ENCODE results near the gene NDP.

NDP gene

DNA sequence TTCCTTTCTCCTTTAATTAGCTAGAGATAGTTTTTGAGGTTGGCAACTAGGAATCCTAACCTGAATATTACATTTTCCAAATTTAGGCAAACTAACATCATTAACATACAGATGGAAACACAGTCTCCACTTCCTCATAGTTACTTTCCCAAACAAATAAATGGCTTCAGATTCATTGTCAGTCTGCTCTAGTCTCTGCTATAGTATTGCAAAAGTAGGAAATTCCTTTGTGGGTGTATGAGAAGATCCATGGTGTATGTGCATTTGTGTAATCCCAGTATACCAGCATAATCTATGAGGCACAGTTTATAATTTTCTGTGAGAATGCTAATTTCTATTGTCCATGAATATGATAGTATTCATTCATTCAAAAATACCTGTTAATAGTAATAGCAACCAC lies 3.0 kb upstream of the NDP start:
- Histone ChIP-seq H3K79me2 (ENCODE audit: low read length) (no peaks in the 10 kb centered on the region), H3K27me3 (ENCODE audit: low read depth, low read length) (no peaks in the 10 kb centered on the region), H3K27ac (ENCODE audit: low read length) (no peak overlapping the region), H3K9me3 (ENCODE audit: insufficient read depth, low read length) (no peaks in the 10 kb centered on the region), H3K4me2 (ENCODE audit: low read length) (no peak overlapping the region), H3K9ac (ENCODE audit: low read length) (no peak overlapping the region), H4K20me1 (ENCODE audit: insufficient read depth, low read length) (no peaks in the 10 kb centered on the region), H3K4me1 (ENCODE audit: low read length) (no peaks in the 10 kb centered on the region), H3K4me3 (ENCODE audit: low read length) (no peak overlapping the region), H3K36me3 (replicated peaks; ENCODE audit: low read depth, low read length) (no peaks in the 10 kb centered on the region), H2AFZ (ENCODE audit: low read depth, low read length) (no peak overlapping the region)
- TF ChIP-seq EZH2phosphoT487 (IDR thresholded peaks at IDR 0.05; ENCODE audit: low read depth) (no peak), CTCF (IDR thresholded peaks at IDR 0.05; ENCODE audit: low read depth, low read length) (no peak)

GRCh38 chrX:43975796-43976195 lies 2.6 kb upstream of the NDP start:
- Histone ChIP-seq H3K9ac (ENCODE audit: low read length) (no peak overlapping the region), H3K79me2 (ENCODE audit: low read length) (no peaks in the 10 kb centered on the region), H3K27me3 (ENCODE audit: low read depth, low read length) (no peaks in the 10 kb centered on the region), H3K4me2 (ENCODE audit: low read length) (no peak overlapping the region), H3K4me1 (ENCODE audit: low read length) (no peaks in the 10 kb centered on the region), H3K4me3 (ENCODE audit: low read length) (no peak overlapping the region), H3K27ac (ENCODE audit: low read length) (no peak overlapping the region), H3K36me3 (replicated peaks; ENCODE audit: low read depth, low read length) (no peaks in the 10 kb centered on the region), H2AFZ (ENCODE audit: low read depth, low read length) (no peak overlapping the region), H4K20me1 (ENCODE audit: insufficient read depth, low read length) (no peaks in the 10 kb centered on the region), H3K9me3 (ENCODE audit: insufficient read depth, low read length) (no peaks in the 10 kb centered on the region)
- no peak for TF ChIP-seq EZH2phosphoT487 (IDR thresholded peaks at IDR 0.05; ENCODE audit: low read depth)
- TF ChIP-seq CTCF (IDR thresholded peaks at IDR 0.05; ENCODE audit: low read depth, low read length) = no peak

- no peak overlapping the region for H3K9ac ChIP-seq (ENCODE audit: low read length)
- no peaks in the 10 kb centered on the region for H3K36me3 ChIP-seq (replicated peaks; ENCODE audit: low read depth, low read length)
- H3K9me3 ChIP-seq (ENCODE audit: insufficient read depth, low read length) = no peaks in the 10 kb centered on the region
- H3K4me3 ChIP-seq (ENCODE audit: low read length) = no peak overlapping the region
- no peaks in the 10 kb centered on the region for H3K79me2 ChIP-seq (ENCODE audit: low read length)
- H2AFZ ChIP-seq (ENCODE audit: low read depth, low read length) = no peak overlapping the region
- TF ChIP-seq CTCF (IDR thresholded peaks at IDR 0.05; ENCODE audit: low read depth, low read length) (no peak), EZH2phosphoT487 (IDR thresholded peaks at IDR 0.05; ENCODE audit: low read depth) (no peak)
- H3K4me1 ChIP-seq (ENCODE audit: low read length) = no peaks in the 10 kb centered on the region
- H3K4me2 ChIP-seq (ENCODE audit: low read length) = no peak overlapping the region
- H3K27ac ChIP-seq (ENCODE audit: low read length) = no peak overlapping the region
- no peaks in the 10 kb centered on the region for H4K20me1 ChIP-seq (ENCODE audit: insufficient read depth, low read length)
- H3K27me3 ChIP-seq (ENCODE audit: low read depth, low read length) = no peaks in the 10 kb centered on the region
Measured at GRCh38 chrX:43974741-43975465, 1.7 kb upstream of the NDP start.

DNA sequence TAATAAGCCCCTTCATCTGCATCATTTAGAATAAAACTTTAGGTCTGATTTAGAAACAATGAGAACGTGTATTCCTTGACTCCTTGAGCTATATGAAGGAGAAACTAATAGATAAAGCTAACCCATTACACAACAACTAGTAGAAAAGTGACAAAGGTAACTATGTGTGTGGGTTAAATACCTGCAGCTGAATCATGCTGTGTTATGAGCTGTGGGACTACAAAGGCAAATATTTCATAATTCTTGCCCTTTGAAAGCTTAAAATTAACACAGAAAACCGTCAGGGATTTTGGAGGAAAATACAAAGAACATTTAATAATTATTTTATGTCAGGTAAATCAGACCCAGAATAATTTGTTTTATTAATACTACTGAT lies 898 bp upstream of the NDP start:
- H2AFZ ChIP-seq (ENCODE audit: low read depth, low read length) = no peak overlapping the region
- H3K9ac ChIP-seq (ENCODE audit: low read length) = no peak overlapping the region
- no peak overlapping the region for H3K4me3 ChIP-seq (ENCODE audit: low read length)
- H3K4me2 ChIP-seq (ENCODE audit: low read length) = no peak overlapping the region
- no peak overlapping the region for H3K27ac ChIP-seq (ENCODE audit: low read length)
- H3K79me2 ChIP-seq (ENCODE audit: low read length) = no peaks in the 10 kb centered on the region
- H3K4me1 ChIP-seq (ENCODE audit: low read length) = no peaks in the 10 kb centered on the region
- no peaks in the 10 kb centered on the region for H3K9me3 ChIP-seq (ENCODE audit: insufficient read depth, low read length)
- H3K36me3 ChIP-seq (replicated peaks; ENCODE audit: low read depth, low read length) = no peaks in the 10 kb centered on the region
- H4K20me1 ChIP-seq (ENCODE audit: insufficient read depth, low read length) = no peaks in the 10 kb centered on the region
- H3K27me3 ChIP-seq (ENCODE audit: low read depth, low read length) = no peaks in the 10 kb centered on the region
- TF ChIP-seq CTCF (IDR thresholded peaks at IDR 0.05; ENCODE audit: low read depth, low read length) (no peak), EZH2phosphoT487 (IDR thresholded peaks at IDR 0.05; ENCODE audit: low read depth) (no peak)

Data from OCI-LY3 (cell line).